GM18502 (cell line): ENCODE results near the gene TMF1.

Experiments
- ATAC-seq: cut with Tn5 transposase; IDR thresholded peaks from one replicate; pipeline ENCODE4 v1.9.1; 2021; ENCODE audit warnings: mild to moderate bottlenecking; ENCODE audit not compliant: unreplicated experiment, poor library complexity

Gene TMF1, protein sequence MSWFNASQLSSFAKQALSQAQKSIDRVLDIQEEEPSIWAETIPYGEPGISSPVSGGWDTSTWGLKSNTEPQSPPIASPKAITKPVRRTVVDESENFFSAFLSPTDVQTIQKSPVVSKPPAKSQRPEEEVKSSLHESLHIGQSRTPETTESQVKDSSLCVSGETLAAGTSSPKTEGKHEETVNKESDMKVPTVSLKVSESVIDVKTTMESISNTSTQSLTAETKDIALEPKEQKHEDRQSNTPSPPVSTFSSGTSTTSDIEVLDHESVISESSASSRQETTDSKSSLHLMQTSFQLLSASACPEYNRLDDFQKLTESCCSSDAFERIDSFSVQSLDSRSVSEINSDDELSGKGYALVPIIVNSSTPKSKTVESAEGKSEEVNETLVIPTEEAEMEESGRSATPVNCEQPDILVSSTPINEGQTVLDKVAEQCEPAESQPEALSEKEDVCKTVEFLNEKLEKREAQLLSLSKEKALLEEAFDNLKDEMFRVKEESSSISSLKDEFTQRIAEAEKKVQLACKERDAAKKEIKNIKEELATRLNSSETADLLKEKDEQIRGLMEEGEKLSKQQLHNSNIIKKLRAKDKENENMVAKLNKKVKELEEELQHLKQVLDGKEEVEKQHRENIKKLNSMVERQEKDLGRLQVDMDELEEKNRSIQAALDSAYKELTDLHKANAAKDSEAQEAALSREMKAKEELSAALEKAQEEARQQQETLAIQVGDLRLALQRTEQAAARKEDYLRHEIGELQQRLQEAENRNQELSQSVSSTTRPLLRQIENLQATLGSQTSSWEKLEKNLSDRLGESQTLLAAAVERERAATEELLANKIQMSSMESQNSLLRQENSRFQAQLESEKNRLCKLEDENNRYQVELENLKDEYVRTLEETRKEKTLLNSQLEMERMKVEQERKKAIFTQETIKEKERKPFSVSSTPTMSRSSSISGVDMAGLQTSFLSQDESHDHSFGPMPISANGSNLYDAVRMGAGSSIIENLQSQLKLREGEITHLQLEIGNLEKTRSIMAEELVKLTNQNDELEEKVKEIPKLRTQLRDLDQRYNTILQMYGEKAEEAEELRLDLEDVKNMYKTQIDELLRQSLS

DNA sequence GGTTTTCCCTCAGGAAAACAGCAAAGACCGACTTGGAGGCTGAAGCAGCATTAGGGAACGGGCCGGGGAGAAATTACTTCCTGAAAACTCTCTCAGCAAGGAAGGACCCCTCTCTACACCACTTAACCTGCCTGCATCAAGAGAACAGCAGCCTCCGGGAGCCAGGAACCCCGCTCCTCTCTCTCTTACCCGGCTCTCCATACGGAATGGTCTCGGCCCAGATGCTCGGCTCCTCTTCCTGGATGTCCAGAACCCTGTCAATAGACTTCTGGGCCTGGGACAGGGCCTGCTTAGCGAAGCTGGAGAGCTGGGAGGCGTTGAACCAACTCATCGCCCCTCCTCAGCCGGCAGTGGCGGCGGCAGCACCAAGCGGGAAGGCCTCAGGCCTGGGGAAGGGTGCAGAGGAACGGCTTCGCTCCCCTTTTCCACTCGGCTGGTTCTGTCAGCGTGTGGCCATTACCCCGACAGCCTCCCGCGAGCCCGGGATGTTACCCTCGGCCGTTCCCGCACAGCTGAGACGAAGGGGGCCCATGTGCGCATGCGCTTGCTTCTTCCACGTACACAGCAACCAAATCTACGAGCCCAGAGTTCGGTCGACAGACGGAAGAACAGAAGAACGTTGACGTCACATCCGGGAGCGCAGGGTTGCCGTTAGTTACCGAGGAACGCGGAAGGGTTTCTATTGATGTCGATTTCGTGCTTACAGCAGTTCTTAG is at the start of gene TMF1:
TSS of gene TMF1 (minus strand) at position 578 of the 716 bp plus-strand sequence. CDS start at position 331, 247 bp downstream.
- peak; percentile 95 for ATAC-seq

DNA sequence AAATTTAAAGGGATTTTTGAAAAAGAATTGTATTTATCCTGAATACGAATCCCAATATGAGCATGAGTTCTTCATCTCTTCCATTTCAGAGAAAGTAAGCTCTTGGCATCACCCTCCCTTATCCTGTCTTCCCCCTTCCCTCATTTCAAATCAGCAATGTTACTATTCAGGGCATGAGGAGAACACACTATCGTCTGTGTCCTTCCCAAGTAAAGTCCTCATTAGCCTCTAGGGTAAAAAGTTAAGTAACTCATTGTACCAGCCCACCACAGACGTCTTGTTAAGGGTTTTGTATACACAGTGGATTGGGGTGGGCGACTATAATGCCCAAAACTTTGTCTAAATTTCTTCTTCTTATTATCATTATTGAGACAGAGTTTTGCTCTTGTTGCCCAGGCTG is 47.4 kb upstream of the TMF1 start:
- no peak for ATAC-seq

DNA sequence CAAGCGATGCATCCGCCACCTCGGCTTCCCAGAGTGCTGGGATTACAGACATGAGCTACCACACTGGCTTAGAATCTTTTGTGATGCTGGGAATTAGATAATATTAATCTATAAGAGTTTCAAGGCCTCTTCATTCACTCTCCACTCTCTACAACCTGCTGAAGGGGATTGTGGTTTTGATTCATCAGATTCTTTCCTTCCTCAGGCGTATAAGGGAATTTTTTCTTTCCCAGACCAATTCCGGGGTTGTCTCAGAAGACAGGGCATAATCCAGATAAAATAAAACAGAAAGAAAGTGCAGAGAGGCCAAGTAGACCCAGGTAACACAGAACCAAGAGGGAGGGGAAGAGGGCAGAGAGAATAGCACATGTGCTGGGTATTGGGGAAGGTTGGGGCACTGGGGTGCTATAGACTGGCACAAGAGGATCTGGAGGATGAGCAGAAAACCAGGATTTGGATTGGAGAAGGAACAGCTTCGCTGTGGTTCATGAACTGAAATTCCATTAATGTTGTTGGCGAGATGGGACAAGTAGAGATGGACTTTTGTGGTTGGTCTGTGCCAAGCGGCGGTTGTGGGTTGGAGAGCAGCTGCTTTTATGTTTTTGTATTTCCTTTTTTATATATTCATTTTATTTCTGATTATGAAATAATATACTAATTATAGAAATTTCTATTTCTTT is 45.4 kb upstream of the TMF1 start:
- no peak for ATAC-seq

DNA sequence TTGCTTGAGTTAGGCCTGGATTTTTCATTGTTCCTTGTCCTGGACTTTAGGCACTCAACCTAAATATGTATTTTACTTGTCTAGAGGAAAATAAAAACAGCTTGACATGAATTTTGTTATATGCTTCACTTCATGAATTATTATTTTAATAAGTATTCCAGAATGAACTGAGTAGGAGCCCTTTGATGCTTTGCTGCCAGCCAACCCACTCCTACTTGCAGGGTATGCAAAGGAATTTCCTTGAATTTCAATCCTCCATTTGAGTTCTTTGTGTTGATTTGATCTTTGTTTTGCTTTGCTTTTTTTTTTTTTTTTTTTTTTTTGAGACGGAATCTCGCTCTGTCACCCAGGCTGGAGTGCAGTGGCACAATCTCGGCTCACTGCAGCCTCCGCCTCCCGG is 44.2 kb upstream of the TMF1 start:
- ATAC-seq, result no peak

DNA sequence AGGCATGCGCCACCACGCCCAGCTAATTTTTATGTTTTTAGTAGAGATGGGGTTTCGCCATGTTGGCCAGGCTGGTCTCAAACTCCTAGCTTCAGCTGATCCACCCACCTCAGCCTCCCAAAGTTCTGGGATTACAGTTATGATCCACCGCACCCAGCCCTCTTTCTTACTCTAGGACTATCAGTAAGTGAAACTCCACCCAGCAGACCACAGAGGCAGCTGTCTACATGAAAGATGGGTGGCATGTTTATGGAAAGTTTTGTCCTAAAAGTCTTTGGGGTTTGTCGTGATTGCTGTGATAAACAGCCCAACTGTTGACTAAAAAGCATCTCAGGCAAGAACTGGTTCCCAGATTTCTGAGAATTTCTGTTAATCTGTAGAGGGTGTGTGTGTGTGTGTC is 43.5 kb upstream of the TMF1 start:
- no peak for ATAC-seq

DNA sequence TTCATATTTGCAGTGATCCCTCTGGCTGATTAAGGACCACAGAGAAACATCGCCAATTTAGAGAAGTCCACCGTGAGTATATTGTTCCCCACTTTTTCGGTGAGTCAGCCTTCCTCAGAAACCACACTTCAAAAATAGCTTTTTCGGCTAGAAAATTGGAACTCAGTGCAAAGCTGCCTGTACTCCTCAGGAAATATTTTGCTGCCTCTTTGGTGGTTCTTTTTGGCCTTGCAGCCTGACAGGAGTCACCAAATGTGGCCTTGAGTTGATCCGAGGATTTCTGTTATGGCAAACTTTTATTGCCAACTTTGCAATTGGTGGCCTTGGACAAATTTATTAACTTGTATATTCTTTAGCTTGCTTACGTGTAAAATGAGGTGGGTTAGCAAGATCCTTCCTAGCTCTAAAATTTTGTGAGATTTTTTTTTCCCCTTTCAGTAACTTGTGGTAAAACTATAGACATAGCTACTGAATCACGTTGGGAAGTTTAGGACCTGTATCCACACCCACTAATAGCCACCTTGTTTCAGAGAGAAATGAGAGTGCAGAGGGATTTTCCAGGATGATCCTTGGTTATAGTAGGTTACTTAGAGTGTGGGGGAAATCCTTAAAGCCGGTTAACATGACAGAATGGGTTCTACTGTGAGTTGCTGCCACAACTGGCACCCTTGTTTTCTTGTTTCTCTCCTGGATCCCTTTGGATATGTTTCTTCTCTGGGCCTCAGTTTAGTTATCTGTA is 42.5 kb upstream of the TMF1 start:
- ATAC-seq, result no peak

DNA sequence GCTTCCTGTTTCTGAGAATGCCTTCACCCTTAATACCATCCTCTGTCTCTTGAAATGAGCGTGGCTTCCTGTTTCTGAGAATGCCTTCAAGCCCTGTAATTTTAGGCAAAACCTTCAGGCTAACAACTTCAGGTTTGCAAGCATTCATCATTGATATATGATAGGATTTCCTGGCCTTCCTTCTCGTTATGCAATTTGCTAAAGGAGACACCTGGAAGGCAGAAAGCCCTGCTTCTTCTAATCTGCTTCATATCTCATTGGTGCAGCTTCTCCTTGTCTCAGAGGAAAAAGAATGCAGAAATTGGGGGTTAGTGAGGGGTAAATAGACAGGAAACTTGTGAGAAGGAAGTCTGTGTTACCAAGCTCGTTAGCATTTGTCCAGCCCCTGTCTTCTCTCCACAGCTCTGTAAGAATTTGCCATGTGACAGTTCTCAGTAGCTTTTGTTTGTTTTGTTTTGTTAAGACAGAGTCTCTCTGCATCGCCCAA is 39.9 kb upstream of the TMF1 start:
- ATAC-seq, result peak; percentile 82

DNA sequence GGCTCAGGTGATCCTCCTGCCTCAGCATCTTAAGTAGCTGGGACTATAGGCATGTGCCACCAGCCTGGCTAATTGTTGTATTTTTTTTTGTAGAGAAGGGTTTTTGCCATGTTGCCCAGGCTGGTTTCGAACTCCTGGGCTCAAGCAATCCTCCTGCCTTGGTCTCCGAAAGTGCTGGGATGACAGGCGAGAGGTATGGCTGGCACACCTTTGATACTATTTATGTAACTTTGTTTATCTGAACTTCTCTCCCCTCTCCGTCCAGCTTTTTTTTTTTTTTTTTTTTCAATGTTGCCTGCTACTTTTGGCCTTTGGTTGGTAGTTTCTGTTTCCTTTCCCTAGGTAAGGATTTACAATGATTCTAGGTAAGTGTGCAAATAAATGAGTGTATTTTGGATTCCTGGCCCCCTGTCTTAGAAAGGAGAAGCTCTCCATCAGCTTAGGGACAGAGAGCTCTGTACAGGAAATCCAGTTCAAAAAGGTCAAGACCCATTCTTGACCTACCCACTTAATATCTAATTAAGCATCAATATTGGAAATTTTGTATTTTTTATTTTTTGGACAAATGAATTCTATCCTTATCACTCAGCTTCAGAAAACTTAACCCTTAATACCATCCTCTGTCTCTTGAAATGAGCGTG is 39.4 kb upstream of the TMF1 start:
- peak; percentile 9 for ATAC-seq

DNA sequence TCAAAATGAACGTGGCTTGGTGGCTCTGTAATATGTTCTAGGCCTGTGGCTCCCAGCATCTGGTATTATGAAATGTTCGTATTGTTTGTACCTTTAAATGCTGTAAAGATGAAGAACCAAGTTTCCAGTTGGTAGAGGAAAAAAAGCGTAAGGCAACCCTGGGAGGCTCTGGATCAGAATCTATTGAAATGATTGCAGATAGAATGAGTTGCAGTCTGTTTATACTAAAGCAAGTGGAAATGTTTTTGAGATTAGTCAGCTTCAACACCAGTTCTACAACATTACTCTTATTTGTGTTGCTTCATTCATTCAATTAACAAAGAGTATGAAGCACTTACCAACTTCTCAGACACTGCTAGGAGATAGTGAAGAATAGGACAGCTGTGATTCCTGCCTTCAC is 37.9 kb upstream of the TMF1 start:
- ATAC-seq, result no peak

DNA sequence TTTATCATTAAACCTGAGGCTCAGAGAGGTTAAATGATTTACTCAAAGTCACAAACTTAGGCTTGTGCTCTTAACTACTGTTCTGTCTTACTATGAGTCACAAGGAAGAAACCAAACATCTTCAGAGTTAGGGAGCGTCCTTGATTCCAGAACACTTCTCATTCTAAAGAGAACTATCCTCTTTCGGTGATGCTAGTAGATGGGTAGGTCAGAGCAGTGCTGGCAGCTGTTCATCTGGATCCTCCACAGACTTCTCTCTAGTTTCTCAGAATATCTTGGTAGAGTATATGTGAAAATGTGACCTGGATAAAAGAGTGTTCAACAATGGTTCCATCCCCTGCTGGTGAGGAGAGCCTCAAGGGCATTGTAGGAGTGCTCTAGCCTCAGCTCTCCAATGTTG is 35.9 kb upstream of the TMF1 start:
- peak; percentile 22 for ATAC-seq

DNA sequence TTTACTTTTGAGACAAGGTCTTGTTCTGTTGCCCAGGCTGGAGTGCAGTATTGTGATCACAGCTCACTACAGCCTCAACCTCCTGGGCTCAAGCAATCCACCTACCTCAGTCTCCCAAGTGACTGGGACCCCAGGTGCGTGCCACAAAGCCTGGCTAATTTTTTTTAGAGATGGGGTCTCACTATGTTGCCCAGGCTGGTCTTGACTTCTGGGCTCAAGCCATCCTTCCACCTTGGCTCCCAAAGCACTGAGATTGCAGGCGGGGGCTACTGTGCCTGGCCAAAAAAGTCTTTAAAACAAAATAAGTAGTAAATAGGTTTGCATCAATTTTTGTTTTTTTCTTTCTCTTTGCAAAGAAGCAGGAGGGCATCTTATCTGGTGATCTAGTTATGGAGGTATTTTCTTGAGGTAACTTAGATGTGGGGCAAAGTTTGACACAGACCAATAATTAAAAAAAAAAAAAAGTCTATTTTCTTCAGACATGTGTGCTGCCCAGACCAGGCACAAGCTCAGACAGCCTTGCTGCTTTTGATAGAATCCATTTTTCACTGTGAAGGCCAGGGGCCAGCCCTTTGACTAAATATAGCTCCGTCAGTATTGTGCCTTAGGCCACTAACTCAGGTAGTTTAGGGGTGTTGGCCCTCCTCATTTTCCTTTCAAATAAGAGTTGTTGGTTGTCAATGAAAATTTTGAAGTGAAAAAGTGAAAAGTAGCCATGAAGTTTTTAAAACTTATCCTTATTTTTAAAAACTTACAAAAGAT is 35.1 kb upstream of the TMF1 start:
- no peak for ATAC-seq

DNA sequence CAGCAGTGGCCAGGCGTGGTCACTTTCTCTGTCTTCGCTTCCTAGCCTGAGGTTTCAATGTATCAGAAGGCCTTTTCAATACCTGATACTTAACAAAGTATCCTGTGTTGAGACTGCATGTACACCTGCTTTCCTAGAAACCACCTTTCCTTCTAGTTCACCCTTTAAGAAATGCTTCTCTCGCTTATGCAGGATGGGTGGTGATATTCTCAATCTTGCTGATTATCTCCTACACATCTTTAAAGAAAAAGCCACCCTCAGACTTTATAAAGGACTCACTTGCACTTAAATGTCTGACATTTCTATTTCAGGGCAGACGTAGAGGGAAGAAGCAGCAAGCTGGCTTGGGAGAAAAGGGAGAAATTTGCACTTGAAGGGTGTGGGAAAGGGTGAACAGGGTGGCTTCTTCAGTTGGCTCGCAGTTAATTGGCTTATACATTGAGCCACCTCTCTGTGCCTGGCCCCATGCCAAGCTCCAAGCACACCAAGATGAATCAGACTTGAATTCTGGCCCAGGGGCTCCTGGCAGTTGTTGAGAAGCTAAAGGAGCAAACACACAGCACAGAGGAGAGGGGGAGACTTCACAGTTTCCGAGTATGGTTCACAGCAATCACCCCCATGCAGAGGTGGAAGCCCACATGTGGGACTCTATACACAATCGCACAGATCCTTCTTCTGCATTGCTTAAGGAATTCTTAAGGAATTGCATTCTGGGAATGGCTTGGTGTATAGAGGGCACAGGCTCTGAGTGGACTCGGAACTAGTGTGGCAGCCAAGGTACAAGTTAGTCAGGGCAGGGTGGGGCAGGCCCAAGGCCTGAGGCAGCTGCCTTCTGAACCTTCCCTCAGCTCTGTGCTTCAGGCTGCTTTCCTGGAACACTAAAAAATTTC is 33.9 kb upstream of the TMF1 start:
- no peak for ATAC-seq

DNA sequence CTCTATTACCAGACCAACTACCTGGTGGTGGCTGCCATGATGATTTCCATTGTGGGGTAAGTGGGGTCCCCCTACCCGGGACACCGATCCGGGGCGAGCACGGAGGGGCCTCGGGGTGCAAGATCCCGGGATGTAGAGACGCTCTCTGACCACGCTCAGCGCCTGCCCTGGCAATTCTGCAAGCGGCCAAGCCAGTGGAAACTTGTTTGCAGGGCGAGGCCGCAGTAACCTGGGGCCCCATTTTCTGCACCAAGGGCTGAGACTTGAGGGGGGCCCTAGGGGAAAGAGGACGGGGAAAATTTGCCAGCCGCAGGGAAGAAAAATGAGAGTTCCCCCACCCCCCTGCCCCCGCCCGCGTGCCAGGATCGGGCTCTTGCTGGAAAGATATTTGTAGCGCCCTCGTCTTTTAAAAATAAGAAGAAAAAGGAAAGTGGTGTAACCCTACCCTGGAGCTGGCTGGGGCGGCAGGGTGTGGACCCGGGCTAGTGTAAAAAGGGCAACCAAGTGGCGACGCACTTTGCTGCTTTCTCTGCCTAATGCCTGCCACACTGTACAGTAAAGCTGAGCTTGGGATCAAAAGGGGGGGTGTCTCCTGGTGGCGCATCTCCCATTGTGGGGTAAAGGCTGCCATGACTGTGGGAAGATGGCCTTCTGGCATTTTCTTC is 33.2 kb upstream of the TMF1 start:
- no peak for ATAC-seq

DNA sequence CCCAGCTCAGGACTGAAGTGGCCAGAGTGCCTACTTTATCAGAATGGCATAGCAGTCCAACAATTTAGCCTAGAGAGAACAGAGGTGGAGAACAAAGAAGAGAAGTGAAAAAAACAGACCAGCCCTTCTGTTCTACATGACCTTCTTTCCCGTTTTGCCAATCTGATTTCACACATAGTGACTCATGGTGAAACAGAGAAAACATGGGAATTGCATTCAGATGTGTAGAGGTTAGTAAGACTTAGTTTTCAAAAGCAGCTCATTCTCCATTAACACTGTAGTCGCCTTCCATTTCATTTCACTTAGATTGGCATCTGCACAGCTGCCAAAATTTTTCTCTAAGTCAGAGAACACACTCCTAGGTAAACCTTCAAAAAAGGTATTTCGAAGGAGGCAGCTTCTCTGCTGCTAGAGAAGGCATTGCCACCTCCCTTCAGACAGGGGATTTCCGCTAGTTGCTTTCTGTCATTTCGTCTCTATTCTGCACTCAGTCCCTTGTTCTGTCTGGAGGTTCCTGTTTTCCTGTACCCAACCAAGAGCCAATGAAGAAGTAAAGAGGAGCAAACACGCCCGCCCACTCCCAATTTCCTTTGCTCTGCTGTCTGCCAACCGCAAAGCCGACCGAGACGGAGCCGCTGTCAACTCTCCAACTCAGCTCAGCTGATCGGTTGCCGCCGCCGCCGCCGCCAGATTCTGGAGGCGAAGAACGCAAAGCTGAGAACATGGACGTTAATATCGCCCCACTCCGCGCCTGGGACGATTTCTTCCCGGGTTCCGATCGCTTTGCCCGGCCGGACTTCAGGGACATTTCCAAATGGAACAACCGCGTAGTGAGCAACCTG is 32.4 kb upstream of the TMF1 start, which contains the start of gene ARL6IP5:
TSS of gene ARL6IP5 (plus strand) at position 612 of the 842 bp plus-strand sequence. CDS start at position 723, 111 bp downstream.
- peak; percentile 48 for ATAC-seq

DNA sequence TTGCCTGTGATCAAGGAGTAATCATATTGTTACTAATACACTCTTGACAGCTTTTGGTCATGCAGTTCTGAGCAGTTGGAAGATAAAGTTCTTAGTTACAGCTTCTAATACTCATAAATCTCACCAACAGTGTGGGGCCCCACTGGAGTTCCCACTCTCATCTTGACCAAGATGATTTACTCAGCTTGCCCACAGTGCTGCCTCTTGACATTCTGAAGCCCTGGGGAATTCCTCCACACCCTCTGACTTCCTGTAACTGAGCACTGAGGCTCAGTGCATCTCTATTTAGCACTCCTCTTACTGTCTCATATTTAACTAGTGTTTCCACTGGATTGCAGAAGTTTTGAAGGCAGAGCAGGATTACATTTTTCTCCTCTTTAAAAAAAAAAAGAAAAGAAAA is 30.7 kb upstream of the TMF1 start:
- peak; percentile 61 for ATAC-seq
